ENCODE data around the gene SLC13A2.

SLC13A2 gene

GRCh38 chr17:28485049-28485448, 11.6 kb downstream of the SLC13A2 start:
- H3K4me3 ChIP-seq (ENCODE audit: low read depth, low read length) = no peak overlapping the region
- DNase-seq (ENCODE audit: low read depth) = no peak
- TF ChIP-seq, protein P1, sequence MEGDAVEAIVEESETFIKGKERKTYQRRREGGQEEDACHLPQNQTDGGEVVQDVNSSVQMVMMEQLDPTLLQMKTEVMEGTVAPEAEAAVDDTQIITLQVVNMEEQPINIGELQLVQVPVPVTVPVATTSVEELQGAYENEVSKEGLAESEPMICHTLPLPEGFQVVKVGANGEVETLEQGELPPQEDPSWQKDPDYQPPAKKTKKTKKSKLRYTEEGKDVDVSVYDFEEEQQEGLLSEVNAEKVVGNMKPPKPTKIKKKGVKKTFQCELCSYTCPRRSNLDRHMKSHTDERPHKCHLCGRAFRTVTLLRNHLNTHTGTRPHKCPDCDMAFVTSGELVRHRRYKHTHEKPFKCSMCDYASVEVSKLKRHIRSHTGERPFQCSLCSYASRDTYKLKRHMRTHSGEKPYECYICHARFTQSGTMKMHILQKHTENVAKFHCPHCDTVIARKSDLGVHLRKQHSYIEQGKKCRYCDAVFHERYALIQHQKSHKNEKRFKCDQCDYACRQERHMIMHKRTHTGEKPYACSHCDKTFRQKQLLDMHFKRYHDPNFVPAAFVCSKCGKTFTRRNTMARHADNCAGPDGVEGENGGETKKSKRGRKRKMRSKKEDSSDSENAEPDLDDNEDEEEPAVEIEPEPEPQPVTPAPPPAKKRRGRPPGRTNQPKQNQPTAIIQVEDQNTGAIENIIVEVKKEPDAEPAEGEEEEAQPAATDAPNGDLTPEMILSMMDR (IDR thresholded peaks at IDR 0.05; ENCODE audit: low read depth, low read length, missing control alignments) = no peak
- in situ Hi-C loops (cut with HindIII; ENCODE audit: low sequenced_read_pairs) = no loop called here

DNA sequence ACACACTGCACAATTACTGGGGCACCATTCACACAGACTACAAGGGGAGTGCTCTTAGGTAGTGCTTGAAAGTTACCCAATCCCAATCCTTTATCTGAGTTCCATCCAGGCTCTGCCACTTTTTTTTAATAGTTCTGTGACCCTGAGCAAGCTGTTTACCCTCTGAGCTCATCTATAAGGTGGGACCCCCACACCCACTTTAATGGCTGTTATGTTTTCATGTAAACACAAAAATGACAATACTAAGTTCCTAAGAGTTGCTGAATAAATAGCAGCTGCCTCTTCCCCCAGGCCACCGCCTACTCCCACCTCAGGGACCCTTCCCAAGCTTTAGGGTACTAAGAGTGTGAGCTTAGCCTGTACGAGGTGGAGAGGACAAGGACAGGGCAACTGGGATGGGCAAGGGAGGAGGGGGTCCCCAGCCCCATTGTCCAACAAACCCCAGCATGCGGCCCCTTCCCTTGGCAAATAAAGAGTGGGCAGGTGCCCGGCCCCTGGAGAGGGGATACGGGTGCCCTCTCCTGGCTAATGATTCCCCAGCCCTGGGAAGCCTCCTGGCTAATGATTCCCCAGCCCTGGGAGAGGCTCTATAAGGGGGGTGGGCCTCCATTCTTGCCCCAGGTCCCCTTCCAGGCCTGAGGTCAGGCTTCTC, 14.6 kb downstream of the SLC13A2 start:
- TF ChIP-seq, protein P1 (IDR thresholded peaks at IDR 0.05; ENCODE audit: low read depth, low read length, missing control alignments) = no peak
- in situ Hi-C loops (cut with HindIII; ENCODE audit: low sequenced_read_pairs) = no loop called here
- no peak for DNase-seq (ENCODE audit: low read depth)
- no peak overlapping the region for H3K4me3 ChIP-seq (ENCODE audit: low read depth, low read length)

DNA sequence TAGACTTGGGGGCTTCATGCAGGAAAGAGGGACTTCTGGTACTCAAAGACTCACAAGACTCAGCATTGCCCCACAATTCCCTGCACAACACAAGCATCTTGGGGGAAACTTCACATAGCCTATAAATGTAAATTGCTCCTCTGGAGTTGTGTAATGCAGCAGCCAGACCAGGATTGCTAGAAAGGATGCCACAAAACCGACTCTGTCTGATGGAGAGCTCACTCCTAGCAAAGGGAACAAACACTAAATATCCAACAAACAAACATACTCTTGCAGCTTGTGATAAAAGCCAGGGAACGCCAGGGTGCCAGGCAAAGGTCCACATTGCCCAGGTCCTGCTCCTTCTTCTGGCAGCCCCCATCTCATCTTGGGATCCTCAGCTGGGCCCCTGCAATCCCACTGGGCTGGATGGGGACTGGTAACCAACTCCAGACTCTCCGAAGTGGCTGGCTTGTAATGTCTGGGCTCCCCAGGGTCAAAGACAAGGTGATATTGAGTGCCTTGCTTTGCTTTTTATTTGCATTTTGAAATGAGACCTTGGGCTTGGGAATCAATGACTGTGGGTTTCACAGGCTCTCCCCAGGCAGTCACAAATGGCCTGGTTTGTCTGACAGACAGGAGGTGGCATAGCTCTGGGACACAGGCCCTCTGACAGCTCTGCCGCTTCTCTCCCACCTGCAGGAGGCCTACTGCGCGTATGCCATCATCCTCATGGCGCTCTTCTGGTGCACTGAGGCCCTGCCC, 15.3 kb downstream of the SLC13A2 start:
- H3K4me3 ChIP-seq (ENCODE audit: low read depth, low read length) = no peak overlapping the region
- in situ Hi-C loops (cut with HindIII; ENCODE audit: low sequenced_read_pairs) = no loop called here
- no peak for DNase-seq (ENCODE audit: low read depth)
- TF ChIP-seq, protein P1 (IDR thresholded peaks at IDR 0.05; ENCODE audit: low read depth, low read length, missing control alignments) = no peak

DNA sequence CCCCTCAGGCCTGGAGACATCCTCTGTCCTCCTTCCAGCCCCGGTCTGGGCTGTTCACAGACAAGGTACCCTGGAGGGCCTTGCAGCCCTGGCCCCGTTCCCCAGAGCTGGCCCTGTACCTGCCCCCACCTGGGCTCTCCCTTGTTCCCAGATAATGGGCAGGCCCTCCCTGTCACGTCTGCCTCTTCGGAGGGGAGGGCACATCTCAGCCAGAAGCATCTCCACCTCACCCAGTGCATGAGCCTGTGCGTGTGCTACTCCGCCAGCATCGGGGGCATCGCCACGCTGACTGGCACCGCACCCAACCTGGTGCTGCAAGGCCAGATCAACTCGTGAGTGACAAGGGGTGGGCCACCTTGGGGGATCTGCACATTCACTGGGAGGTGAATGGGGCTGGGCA, 17.8 kb downstream of the SLC13A2 start:
- no peak overlapping the region for H3K4me3 ChIP-seq (ENCODE audit: low read depth, low read length)
- TF ChIP-seq, protein P1 (IDR thresholded peaks at IDR 0.05; ENCODE audit: low read depth, low read length, missing control alignments) = no peak
- in situ Hi-C loops (cut with HindIII; ENCODE audit: low sequenced_read_pairs) = no loop called here
- no peak for DNase-seq (ENCODE audit: low read depth)

DNA sequence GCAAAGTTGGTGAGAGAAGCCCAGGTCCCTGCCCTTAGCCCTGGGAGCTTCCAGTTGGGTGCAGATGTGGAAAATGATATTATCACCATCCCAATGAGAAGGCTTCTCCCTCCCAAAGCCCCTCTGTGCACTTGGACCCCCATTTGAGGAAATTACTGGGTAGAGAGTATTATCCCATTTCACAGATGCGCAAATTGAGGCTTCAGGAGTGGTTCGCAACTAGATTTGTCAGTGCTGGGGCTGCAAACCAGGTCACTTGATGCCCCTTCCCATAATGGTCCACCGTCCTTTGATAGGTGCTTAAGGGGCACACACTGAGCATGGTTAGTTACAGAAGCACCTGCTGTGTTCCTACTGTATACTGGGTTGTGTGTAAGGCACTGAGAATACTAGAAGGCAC, 18.4 kb downstream of the SLC13A2 start:
- H3K4me3 ChIP-seq (ENCODE audit: low read depth, low read length) = no peak overlapping the region
- DNase-seq (ENCODE audit: low read depth) = no peak
- in situ Hi-C loops (cut with HindIII; ENCODE audit: low sequenced_read_pairs) = no loop called here
- TF ChIP-seq, protein P1 (IDR thresholded peaks at IDR 0.05; ENCODE audit: low read depth, low read length, missing control alignments) = no peak

GRCh38 chr17:28492352-28493310, 19.2 kb downstream of the SLC13A2 start:
- TF ChIP-seq, protein P1 (IDR thresholded peaks at IDR 0.05; ENCODE audit: low read depth, low read length, missing control alignments) = no peak
- in situ Hi-C loops (cut with HindIII; ENCODE audit: low sequenced_read_pairs) = no loop called here
- no peak for DNase-seq (ENCODE audit: low read depth)
- no peak overlapping the region for H3K4me3 ChIP-seq (ENCODE audit: low read depth, low read length)

All from astrocyte of the cerebellum (primary cell).